IPS-18c (cell line): ENCODE measurements around the gene CFAP100.

Source experiments
- H3K4me3 ChIP-seq: 2 replicates; pipeline ENCODE4 v1.7.0; 2013; ENCODE audit warnings: low read depth, mild to moderate bottlenecking, low read length, moderate library complexity; ENCODE audit not compliant: insufficient read depth
- H3K9me3 ChIP-seq: one replicate; pipeline ENCODE4 v1.6.1; 2013; ENCODE audit warnings: mild to moderate bottlenecking, low read length, moderate library complexity; ENCODE audit not compliant: control insufficient read depth, insufficient read depth

CFAP100 gene

DNA sequence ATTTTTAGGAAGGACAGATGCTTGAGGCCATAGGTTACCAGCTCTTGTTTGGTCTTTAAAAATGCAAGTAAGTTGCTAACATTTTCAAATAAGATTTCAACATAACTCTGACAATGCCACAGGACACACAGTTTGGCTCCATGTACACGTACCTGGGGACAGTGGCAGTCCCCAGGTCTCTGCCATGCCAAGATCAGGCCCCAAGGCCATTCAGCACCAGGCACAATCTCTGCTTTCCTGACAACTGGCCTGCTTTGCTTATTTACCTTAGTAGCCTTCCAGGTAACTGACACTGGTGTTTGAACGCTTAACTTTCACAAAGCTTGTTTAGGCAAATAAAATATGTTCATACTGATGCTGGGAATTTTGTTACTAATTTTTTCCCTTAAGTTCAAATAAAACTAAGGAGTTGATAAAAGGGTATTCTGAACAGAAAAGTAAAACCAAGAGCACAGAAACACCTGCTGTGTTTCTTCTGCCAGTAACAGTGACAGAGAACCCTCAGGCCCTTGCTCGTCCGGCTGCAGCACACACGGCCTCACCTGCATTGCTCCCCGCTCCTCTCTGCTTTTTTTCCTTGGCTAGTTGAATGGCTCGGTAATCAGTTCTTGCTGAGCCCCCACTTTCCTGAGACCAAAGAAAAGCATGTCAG is 64.5 kb downstream of the CFAP100 start:
- Histone ChIP-seq H3K4me3 (no peak overlapping the region), H3K9me3 (no peaks in the 10 kb centered on the region)

DNA sequence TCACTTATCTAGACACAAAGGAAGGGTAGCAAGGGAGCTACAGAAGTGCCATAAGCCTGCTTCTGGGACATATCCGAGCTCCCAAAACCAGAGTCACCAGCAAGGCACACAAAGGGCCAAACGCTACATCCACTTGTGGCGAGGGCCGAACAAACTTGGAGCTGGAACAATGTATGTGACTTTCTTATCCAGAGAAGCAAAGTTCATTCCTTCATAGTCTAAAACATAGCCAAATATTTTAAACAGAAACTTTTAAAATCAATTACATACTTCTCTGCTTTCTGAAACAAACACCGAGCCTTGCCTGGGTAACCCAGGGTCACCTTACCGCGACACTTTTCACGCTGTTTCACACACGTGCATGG is 65.0 kb downstream of the CFAP100 start:
- H3K4me3 ChIP-seq, result no peak overlapping the region
- no peaks in the 10 kb centered on the region for H3K9me3 ChIP-seq

DNA sequence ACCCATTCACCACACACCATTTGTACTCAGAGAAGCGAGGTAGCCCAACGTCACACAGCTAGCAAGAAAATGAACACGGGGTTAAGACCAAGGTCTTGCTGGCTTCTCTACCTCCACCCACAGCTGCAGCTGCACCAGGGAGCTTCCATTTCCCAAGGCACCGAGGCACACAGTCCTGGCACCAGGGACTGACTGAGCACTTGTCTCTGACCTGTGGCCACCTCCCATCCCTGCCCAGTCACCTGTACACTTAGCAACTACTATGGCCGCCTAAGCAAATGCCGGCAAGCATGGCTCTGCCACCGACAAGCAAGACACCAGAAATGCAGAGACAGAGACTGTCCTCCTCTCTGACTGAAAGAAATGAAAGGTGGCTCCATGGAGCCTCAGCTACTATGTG is 65.7 kb downstream of the CFAP100 start:
- Histone ChIP-seq H3K4me3 (no peak overlapping the region), H3K9me3 (no peaks in the 10 kb centered on the region)

DNA sequence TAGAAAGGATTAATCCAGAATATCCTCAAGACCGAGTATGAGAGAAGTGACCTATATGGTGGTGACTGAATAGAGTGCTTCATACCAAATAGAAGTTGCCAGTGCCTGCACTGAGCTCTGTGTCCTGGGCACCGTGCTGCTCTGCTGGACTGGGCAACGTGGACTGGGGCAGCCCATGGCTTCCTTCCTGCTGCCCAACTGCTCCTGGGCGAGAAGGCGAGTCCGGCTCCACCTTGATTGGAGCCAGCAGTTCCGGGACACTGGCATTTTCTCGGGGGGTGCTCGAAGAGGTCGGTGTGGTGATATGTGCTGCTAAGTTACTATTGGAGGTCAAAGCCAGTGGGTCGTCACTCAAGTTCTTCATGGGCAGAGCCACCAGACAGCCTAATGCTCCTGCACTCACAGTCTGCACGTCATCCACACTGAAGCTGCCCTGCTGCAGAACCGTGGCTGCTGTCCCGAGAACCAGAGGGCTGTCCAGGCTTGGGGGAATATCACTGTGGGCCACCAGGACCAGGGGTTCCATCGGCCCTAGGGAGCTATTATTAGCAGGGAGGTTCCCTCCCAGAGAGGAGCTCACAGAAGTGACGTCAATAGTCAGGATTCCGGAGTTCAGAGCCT is 66.9 kb downstream of the CFAP100 start:
- Histone ChIP-seq H3K4me3 (no peak overlapping the region), H3K9me3 (no peaks in the 10 kb centered on the region)

DNA sequence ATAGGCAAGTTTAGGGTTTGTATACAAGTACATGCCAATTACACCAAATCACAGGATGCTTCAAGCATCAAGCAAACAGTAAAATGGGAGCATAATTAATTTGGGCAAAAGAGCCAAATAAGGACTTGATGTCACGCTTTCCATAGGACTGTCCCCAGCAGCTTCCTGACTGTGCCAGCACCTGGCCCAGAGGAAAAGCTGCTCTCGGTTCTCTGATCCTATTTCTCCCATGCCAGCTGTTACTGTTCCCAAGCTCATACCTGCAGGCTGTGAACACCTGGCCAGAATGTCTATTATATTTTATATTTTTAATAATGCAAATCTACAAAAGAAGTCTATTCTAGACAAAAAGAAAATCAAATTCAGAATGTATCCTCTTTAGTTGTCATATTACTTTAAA is 68.8 kb downstream of the CFAP100 start:
- no peaks in the 10 kb centered on the region for H3K9me3 ChIP-seq
- no peak overlapping the region for H3K4me3 ChIP-seq

DNA sequence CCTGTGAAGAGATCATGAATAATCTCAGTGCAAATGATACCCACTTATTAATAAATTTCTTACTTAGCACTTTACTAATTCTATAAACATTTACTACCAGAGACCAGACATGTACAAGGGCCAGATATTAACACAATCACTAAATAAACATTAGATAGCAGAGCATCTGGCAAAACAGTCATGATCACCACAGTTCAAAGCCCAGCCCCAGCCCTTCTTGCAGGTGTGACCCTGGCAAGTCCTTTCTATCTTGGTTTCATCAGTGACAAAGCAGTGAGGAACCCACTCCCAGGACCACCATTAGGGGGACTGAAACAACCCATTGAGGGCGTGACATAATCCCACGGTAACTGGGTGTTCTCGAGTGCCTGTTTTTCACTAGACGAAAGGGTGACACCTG is 69.4 kb downstream of the CFAP100 start:
- Histone ChIP-seq H3K9me3 (no peaks in the 10 kb centered on the region), H3K4me3 (no peak overlapping the region)

DNA sequence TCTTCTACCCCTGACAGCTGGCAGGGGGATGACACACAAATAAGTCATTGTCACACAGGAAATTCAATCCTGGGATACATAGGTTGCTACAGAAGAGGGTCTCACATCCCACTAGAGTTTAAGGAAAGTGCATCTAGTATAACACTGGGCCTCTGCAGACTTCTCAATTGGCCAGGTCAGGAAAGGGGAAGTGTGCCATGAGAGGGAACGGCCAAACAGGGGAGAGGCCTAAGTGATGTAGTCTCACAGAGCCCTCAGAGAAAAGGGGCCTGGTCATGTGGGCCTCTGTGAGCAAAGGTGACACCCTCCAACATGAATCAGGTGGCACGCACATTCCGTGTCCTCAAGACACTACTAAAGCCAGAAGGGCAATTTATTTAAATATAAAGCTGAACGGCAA is 69.8 kb downstream of the CFAP100 start:
- Histone ChIP-seq H3K9me3 (no peaks in the 10 kb centered on the region), H3K4me3 (no peak overlapping the region)

DNA sequence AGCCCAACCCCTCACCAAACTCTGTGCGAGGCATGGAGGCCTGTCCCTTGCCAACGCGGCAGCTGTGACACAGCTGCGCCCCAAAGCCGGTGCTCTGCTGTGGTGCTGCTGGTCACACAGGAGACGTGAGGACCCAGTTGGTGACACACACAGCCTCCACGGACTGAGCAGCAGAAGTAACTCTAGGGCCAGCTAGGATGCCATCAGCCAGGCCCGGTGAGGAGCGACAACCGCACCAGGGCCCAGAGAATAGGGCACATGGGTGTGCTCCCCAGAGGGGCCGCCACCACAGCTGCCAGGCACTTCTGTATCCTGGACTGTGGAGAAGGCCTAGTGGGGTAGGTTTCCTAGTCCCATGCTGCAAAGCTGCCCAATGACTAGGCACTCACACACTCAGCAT is 70.3 kb downstream of the CFAP100 start:
- Histone ChIP-seq H3K9me3 (no peaks in the 10 kb centered on the region), H3K4me3 (no peak overlapping the region)

DNA sequence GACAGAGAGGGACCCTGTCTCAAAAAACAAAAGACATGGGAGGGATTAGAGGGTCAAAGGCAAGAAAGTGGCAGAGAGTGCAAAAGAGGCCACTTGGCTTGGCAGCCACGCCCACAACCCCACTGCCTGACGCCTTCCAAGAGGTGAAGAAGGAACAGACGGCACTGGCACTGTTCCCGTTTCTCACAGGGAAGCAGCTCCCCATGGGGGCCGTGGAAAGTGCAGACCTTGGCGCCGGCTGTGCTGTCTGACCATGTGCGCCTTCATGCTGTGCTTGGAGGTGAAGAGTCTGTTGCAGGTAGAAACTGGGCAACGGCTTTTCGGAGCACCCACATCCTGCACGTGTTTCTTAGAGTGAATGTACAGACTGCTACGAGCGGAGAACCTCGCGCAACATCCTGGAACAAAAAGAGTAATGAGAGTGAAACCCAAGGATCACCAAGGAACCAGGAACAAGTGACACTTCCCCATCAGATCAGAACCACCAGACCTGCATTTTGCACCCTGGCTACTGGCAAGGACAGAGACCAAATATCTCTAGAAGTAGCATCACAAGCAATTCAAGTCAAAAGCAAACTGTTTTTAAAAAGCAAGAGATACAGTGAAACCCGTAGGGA is 71.3 kb downstream of the CFAP100 start:
- H3K9me3 ChIP-seq, result no peaks in the 10 kb centered on the region
- H3K4me3 ChIP-seq, result no peak overlapping the region

DNA sequence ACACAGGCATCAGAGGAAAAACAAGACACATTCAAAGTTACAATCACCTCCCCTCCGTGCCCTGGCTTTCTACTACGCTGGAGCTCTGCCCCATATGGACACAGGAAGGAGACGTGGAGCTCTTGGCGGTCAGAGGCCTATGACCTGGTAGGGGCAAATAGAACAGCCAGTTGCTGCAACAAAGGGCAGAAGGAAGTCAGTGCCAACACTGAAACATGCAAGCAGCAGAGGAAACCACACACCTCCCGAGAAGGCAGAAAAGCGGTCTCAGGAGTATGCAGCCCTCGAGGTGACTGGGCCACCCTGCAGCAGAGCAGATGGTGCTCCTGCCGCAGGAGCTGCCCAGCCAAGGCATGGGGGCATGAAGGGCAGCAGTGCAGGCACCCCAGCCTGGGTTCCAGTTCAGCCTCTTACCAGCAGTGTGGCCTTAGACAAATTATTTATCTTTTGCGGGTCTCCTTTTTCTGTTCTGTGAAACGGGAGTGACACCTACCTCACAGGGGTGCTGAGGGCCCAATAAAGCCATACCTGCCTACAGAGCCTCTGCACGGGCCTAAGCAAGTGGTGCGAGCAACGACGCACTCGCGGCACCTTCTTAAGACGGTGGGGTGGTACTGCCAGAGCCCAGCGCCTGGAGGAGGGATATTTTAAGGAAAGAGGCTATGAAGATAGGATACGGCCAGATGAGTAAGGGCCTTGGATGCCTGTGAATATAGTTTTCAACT is 72.3 kb downstream of the CFAP100 start:
- H3K9me3 ChIP-seq, result no peaks in the 10 kb centered on the region
- H3K4me3 ChIP-seq, result no peak overlapping the region

DNA sequence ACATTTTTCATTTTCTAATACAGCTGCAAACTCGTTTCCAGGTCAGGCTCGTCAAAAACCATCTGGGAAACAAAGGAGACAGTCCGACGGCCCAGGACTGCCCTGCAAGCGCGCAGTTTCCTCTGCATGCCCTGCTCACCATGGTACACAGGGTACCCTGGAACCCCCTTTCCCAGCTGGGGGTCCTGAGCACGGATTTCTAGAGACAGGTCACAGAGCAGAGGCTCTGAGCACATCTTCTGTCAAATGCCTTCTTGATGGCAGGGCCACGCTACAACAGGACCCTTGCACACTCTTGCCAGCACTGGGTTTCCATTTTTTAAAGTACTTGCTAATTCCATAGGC is 72.9 kb downstream of the CFAP100 start:
- no peaks in the 10 kb centered on the region for H3K9me3 ChIP-seq
- no peak overlapping the region for H3K4me3 ChIP-seq

DNA sequence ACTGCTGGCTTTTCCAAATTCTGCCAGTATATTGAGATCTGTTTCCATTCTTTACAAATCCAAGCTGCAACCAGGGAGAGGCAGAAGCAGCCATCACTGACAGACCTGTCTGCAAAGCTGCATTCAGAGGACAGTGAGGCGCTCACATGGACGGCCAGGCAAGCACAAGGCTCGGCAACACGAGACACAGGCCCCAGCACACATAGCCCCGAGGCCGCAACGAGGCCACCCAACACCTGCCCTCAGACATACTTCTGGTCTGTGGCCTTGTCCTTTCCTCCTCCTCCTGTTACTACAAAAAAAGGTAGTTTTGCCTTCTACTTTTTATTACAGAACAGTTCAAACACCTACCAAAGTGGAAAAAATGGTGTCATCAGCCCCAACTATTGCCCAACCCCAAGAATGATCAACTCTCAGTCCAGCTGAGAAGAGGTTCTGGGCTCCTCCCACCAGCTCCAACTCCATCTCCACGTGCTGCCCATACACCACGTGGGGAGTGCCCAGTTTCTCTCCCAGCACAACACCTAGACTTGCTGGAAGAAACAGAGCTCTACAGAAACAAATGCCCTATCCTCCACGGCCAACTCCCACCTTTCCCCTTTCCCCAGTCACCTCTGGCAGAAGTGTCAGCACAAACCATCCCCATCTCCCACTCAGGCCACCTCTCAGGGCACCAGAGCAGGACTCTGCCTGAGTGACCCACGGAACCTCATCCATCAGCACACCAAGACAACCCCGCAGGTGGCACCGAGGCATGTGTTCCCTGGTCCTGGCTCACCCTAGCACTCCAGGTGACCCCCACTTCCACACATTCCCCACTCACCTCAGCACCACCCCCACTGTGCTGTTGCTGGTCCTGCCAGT is 73.6 kb downstream of the CFAP100 start:
- no peak overlapping the region for H3K4me3 ChIP-seq
- no peaks in the 10 kb centered on the region for H3K9me3 ChIP-seq

DNA sequence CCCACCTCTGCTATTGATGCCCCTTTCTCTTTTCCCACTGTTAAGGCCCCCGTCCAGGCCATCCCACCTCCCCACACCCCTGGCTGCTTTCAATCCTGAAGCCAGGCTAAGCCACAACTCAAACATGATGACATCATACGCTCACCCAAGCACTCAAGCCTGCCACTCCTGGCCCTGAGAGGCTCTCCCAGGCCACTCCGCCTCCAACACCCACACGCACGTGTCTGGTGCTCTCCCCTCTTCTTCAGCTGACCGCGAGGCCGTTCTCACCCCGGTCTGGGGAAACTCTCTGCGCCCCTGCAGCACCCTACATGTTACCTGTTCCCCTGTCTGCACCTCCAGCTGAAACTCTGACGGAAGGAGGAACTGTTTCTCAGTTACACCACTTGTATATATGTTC is 74.8 kb downstream of the CFAP100 start:
- Histone ChIP-seq H3K4me3 (no peak overlapping the region), H3K9me3 (no peaks in the 10 kb centered on the region)

DNA sequence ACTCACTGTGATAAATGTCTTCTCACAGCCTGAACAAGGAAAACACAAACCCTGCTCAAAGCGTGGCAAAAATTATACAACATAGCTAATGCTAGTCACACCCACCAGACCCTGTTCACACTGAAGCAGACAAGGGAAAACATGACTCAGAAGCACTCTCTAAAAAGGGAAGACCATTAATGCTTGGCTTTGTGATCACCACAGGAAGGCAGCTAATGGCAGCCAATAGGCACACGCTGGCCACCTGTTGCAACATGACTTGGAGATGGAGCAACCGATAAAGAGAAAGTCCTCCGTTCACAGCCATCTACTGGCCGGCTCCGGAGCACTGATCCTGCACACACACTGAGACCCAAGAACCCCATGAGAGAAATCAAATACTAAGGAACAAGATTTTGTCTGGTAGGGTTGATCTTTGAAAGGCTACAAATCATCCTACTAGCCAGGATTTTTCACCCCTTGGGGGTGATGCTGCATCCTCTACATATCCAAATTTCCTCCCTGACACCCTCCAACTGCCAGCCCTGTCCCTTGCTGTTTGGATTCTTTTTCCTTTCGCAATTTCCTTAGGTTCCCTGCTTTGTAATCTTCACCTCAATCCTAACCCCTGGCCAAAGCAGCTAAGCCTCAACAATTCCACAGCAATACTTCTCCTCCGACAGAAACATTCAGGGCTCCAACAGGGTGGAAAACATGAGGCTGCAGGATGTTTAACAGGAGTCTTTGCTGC is 77.7 kb downstream of the CFAP100 start:
- H3K9me3 ChIP-seq, result no peaks in the 10 kb centered on the region
- H3K4me3 ChIP-seq, result no peak overlapping the region; the same call in 1 of the 2 replicates

DNA sequence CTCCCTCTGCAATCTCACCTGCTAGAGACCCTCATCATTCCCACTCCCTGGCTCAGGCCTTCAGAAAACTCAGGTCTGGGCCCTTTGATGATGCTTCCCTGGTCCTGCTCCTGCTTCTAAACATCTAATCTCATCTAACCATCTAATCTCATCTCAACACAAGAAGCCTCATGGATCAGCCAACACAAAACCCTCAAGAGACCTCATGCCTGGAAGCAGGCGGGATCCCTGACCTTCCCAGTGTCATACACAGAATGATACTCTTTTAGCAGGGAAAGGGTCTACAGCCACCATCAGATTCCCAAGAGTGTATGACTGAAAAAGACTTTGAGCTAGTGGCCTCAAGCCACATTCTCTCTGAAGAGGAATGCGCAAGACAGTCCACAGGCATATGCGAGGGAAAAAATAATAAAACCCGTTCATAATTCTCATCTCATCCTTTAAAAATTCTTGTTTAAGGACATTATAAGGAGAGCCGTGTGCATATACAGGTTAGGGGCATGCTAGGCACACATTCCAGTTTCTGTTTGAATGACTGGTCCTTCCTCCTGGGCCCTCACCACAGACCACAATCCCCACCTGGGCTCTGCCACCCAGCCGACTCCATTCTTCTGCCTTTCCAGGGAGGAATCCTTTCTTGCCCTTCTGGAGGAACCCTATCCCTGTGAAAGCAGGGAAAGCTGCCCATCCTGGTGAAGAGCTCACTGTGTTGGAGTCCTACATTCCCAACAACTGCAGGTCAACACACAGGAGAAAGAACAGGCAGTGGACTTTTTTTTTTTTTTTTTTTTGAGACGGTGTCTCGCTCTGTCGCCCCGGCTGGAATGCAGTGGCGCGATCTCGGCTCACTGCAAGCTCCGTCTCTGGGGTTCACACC is 78.8 kb downstream of the CFAP100 start:
- H3K4me3 ChIP-seq, result peak overlapping the region; percentile 10; the same call in 1 of the 2 replicates
- H3K9me3 ChIP-seq, result no peaks in the 10 kb centered on the region
